HG03095 (cell line): ENCODE data around the gene SYMPK.
"Not testable (repeated sequence)": the region's sequence is repeated elsewhere in the genome, so short reads cannot be mapped to it uniquely, and the experiment has no call there.

Experiments used
- ATAC-seq: cut with Tn5 transposase; IDR thresholded peaks from one replicate; pipeline ENCODE4 v1.9.1; 2021; ENCODE audit warnings: moderate library complexity; ENCODE audit not compliant: unreplicated experiment

SYMPK gene

GRCh38 chr19:45809643-45810159 is 53.2 kb downstream of the SYMPK start:
- no peak for ATAC-seq

- no peak for ATAC-seq
Observed at GRCh38 chr19:45805719-45806118, 57.2 kb downstream of the SYMPK start.

GRCh38 chr19:45804959-45805230 is 58.1 kb downstream of the SYMPK start:
- ATAC-seq = no peak

GRCh38 chr19:45804140-45804958 is 58.6 kb downstream of the SYMPK start:
- ATAC-seq = no peak

GRCh38 chr19:45801603-45802175 is 61.3 kb downstream of the SYMPK start:
- no peak for ATAC-seq

- ATAC-seq = no peak
Observed at GRCh38 chr19:45800070-45800553, 62.8 kb downstream of the SYMPK start.

GRCh38 chr19:45799541-45799940 is 63.4 kb downstream of the SYMPK start:
- ATAC-seq = not testable (repeated sequence)

- ATAC-seq = no peak
Observed at GRCh38 chr19:45798995-45799517, 63.9 kb downstream of the SYMPK start.

- ATAC-seq = no peak
Observed at GRCh38 chr19:45794627-45795026, 68.3 kb downstream of the SYMPK start.

- no peak for ATAC-seq
Observed at GRCh38 chr19:45793876-45794275, 69.1 kb downstream of the SYMPK start.

- no peak for ATAC-seq
Observed at GRCh38 chr19:45793178-45793564, 69.8 kb downstream of the SYMPK start.

- ATAC-seq = peak; percentile 77
Observed at GRCh38 chr19:45792470-45793177, 70.3 kb downstream of the SYMPK start, which contains the start of gene DMWD. DMWD (minus strand) TSS chr19:45792845; CDS start chr19:45792756, 89 bp downstream.

- peak; percentile 19 for ATAC-seq
Observed at GRCh38 chr19:45791744-45792469, 71.0 kb downstream of the SYMPK start.

- no peak for ATAC-seq
Observed at GRCh38 chr19:45790942-45791341, 72.0 kb downstream of the SYMPK start.

- no peak for ATAC-seq
Observed at GRCh38 chr19:45789035-45789786, 73.7 kb downstream of the SYMPK start.

GRCh38 chr19:45786533-45786894 is 76.4 kb downstream of the SYMPK start:
- ATAC-seq = no peak

- no peak for ATAC-seq
Observed at GRCh38 chr19:45785781-45786532, 77.0 kb downstream of the SYMPK start.

- no peak for ATAC-seq
Observed at GRCh38 chr19:45785097-45785496, 77.8 kb downstream of the SYMPK start.

GRCh38 chr19:45784096-45784495 is 78.9 kb downstream of the SYMPK start:
- ATAC-seq = no peak
